ENCODE results near the gene OTOG.

The OTOG gene

DNA sequence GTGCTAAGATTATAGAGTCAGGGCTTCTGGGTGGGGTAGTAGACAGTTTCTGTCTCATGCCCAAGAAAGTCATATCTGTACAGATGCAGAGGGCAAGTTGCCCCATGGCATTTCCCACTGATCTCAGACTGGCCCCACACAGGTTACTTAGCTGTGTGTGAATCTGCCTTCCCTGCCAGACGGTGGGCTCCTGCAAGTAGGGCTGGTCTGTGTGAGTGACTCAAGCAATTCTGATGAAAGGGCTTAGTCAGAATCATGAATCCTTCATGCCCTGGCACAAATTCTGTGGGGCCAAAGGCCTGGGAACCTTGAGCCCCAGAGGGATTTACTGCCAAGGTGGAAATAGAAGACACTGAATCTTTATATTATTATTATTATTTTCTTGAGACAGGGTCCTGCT is 33.2 kb upstream of the OTOG start:
- H3K4me1 ChIP-seq (ENCODE audit: control insufficient read depth in 1 of 2, insufficient read depth in 1 of 2, low read depth in 1 of 2, low read length in 1 of 2): no peaks in the 10 kb centered on the region
- H3K4me3 ChIP-seq (ENCODE audit: low read depth in 1 of 2, low read length in 1 of 2): no peak overlapping the region
- TF ChIP-seq, protein P1, sequence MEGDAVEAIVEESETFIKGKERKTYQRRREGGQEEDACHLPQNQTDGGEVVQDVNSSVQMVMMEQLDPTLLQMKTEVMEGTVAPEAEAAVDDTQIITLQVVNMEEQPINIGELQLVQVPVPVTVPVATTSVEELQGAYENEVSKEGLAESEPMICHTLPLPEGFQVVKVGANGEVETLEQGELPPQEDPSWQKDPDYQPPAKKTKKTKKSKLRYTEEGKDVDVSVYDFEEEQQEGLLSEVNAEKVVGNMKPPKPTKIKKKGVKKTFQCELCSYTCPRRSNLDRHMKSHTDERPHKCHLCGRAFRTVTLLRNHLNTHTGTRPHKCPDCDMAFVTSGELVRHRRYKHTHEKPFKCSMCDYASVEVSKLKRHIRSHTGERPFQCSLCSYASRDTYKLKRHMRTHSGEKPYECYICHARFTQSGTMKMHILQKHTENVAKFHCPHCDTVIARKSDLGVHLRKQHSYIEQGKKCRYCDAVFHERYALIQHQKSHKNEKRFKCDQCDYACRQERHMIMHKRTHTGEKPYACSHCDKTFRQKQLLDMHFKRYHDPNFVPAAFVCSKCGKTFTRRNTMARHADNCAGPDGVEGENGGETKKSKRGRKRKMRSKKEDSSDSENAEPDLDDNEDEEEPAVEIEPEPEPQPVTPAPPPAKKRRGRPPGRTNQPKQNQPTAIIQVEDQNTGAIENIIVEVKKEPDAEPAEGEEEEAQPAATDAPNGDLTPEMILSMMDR (IDR thresholded peaks at IDR 0.05): no peak
- no peak overlapping the region for H3K27ac ChIP-seq
- H3K9me3 ChIP-seq: no peaks in the 10 kb centered on the region
- peaks cover 27% of the 10 kb centered on the region for H3K27me3 ChIP-seq
- H3K36me3 ChIP-seq: no peaks in the 10 kb centered on the region

- H3K27ac ChIP-seq: no peak overlapping the region
- TF ChIP-seq, protein P1 (IDR thresholded peaks at IDR 0.05): no peak
- peaks cover 20% of the 10 kb centered on the region for H3K27me3 ChIP-seq
- no peak overlapping the region for H3K4me3 ChIP-seq (ENCODE audit: low read depth in 1 of 2, low read length in 1 of 2)
- no peaks in the 10 kb centered on the region for H3K9me3 ChIP-seq
- no peaks in the 10 kb centered on the region for H3K4me1 ChIP-seq (ENCODE audit: control insufficient read depth in 1 of 2, insufficient read depth in 1 of 2, low read depth in 1 of 2, low read length in 1 of 2)
- no peaks in the 10 kb centered on the region for H3K36me3 ChIP-seq
Measured at GRCh38 chr11:17514476-17514875, 32.6 kb upstream of the OTOG start.

DNA sequence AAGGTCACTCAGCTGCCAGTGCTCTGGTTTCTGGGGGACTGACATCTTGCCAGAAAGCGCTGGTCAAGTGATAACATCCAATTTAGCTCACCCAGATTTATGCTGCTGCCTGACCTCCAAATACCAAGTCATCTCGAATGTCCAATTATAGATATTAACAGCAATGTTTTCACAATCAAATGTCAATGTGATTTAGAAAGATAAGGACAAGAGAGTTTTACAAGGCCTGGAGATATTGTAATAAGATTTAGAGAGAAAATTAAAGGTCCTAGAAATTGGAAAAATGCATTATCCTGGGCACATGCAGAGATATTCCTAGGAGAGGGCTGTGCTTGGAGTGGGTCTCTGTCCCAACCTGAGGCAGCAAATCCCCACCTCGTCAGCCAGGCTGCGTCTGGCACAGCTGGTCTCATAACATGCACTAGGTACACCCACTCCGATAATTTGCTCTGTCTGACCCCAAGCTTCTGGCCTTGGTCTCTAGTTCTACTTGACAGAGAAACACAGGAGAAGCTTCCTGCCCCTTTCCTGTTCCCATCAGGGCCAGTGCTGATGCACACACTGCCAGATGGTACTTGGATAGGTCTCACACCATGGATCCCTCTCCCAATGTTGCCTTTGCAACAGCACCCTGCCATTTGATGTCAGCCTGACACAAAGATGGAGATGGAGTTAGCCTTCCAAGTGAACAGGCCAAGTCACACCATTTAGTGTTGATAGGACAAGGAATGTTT is 31.4 kb upstream of the OTOG start:
- no peaks in the 10 kb centered on the region for H3K36me3 ChIP-seq
- H3K27ac ChIP-seq: no peak overlapping the region
- H3K4me3 ChIP-seq (ENCODE audit: low read depth in 1 of 2, low read length in 1 of 2): no peak overlapping the region
- H3K4me1 ChIP-seq (ENCODE audit: control insufficient read depth in 1 of 2, insufficient read depth in 1 of 2, low read depth in 1 of 2, low read length in 1 of 2): no peaks in the 10 kb centered on the region
- TF ChIP-seq, protein P1 (IDR thresholded peaks at IDR 0.05): no peak
- H3K9me3 ChIP-seq: no peaks in the 10 kb centered on the region
- peaks cover 11% of the 10 kb centered on the region for H3K27me3 ChIP-seq

GRCh38 chr11:17516551-17517150 is 30.4 kb upstream of the OTOG start:
- Histone ChIP-seq H3K36me3 (no peaks in the 10 kb centered on the region), H3K27ac (no peak overlapping the region), H3K4me1 (ENCODE audit: control insufficient read depth in 1 of 2, insufficient read depth in 1 of 2, low read depth in 1 of 2, low read length in 1 of 2) (no peaks in the 10 kb centered on the region), H3K4me3 (ENCODE audit: low read depth in 1 of 2, low read length in 1 of 2) (no peak overlapping the region), H3K9me3 (no peaks in the 10 kb centered on the region), H3K27me3 (peaks cover 11% of the 10 kb centered on the region)
- TF ChIP-seq, protein P1 (IDR thresholded peaks at IDR 0.05): no peak

DNA sequence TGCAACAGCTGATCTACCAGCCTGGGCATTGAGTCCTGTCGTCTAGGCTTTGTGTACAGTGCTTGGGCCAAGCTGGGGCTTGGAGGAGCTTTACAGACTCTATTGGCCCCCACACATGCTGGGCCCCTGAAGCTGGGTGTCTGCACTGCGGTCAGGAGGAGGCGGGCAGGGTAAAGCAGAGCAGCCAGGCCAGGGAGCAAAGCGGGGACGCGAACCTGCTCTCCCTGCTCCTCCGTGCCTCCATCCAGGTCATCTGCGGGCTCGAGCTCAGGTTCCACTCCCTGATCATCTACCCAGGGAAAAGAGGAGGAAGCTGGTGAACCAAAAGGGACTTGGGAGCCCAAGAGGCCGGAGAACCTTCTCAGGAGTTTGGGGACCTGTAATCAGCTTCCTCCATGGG is 29.9 kb upstream of the OTOG start:
- Histone ChIP-seq H3K4me1 (ENCODE audit: control insufficient read depth in 1 of 2, insufficient read depth in 1 of 2, low read depth in 1 of 2, low read length in 1 of 2) (no peaks in the 10 kb centered on the region), H3K4me3 (ENCODE audit: low read depth in 1 of 2, low read length in 1 of 2) (no peak overlapping the region), H3K27me3 (peaks cover 8% of the 10 kb centered on the region), H3K9me3 (no peaks in the 10 kb centered on the region), H3K36me3 (no peaks in the 10 kb centered on the region), H3K27ac (no peak overlapping the region)
- TF ChIP-seq, protein P1 (IDR thresholded peaks at IDR 0.05): no peak
